AG04449 (cell line): ENCODE results near the gene OLFM1.

Experiments
- CTCF ChIA-PET: fragments of 350-600 bp; formaldehyde crosslinking; extraction: SDS; loops from one replicate; lab custom pipeline; 2021; ENCODE audit warnings: antibody characterized with exemption; lab: Yijun Ruan, JAX
- POLR2A ChIA-PET: fragments of 400-600, 350-600 bp; formaldehyde crosslinking; extraction: SDS; loops from one replicate; lab custom pipeline; 2020; ENCODE audit warnings: antibody characterized with exemption, inconsistent platforms; lab: Yijun Ruan, JAX
- DNase-seq: peaks from one replicate; pipeline ENCODE4 v3.0.0-alpha.2; 2010; ENCODE audit warnings: low read depth, low spot score
- H3K4me3 ChIP-seq: 2 replicates; pipeline ENCODE4 v1.5.1; 2011; ENCODE audit warnings: low read depth, mild to moderate bottlenecking, control low read depth, low read length
- TF ChIP-seq, protein P1 (sequence below): IDR thresholded peaks from one replicate; pipeline ENCODE4 v1.5.1; 2011; ENCODE audit warnings: mild to moderate bottlenecking, moderate library complexity, low read length, control low read depth, inconsistent platforms; ENCODE audit not compliant: insufficient read depth; ENCODE audit errors: missing control alignments

Gene OLFM1

GRCh38 chr9:135130207-135130976 is 42.9 kb downstream of the OLFM1 start:
- DNase-seq: no peak
- POLR2A ChIA-PET: no interaction called here
- CTCF ChIA-PET: no interaction called here
- no peak overlapping the region for H3K4me3 ChIP-seq
- TF ChIP-seq, protein P1, sequence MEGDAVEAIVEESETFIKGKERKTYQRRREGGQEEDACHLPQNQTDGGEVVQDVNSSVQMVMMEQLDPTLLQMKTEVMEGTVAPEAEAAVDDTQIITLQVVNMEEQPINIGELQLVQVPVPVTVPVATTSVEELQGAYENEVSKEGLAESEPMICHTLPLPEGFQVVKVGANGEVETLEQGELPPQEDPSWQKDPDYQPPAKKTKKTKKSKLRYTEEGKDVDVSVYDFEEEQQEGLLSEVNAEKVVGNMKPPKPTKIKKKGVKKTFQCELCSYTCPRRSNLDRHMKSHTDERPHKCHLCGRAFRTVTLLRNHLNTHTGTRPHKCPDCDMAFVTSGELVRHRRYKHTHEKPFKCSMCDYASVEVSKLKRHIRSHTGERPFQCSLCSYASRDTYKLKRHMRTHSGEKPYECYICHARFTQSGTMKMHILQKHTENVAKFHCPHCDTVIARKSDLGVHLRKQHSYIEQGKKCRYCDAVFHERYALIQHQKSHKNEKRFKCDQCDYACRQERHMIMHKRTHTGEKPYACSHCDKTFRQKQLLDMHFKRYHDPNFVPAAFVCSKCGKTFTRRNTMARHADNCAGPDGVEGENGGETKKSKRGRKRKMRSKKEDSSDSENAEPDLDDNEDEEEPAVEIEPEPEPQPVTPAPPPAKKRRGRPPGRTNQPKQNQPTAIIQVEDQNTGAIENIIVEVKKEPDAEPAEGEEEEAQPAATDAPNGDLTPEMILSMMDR: no peak

DNA sequence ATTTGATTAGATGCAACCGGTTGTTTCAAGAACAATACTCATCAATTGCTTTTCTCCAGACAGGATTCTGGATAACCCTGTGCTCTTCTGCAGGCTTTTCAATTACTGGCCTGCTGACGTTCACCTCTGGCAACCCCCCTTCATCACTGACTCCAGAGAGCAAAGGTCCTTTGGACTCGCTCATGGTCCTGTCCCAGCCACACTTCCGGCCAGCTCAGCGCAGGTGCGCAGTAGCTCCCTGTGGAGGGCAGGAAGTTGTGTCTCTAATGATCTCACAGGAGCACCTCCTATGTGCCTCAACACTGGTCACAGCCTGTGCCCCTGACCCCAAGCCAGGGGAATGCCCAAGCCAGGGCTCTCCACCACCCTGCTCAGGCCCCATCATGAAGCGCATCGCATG is 44.0 kb downstream of the OLFM1 start:
- TF ChIP-seq, protein P1: no peak
- H3K4me3 ChIP-seq: no peak overlapping the region
- CTCF ChIA-PET: no interaction called here
- POLR2A ChIA-PET: no interaction called here
- no peak for DNase-seq

- TF ChIP-seq, protein P1: no peak
These were observed 44.5 kb downstream of the OLFM1 start for GRCh38 chr9:135132008-135132407.

GRCh38 chr9:135134268-135135022 is 47.0 kb downstream of the OLFM1 start:
- ChIA-PET POLR2A (no interaction called here), CTCF (no interaction called here)
- DNase-seq: no peak
- TF ChIP-seq, protein P1: no peak
- no peak overlapping the region for H3K4me3 ChIP-seq

More at GRCh38 chr9:135132008-135132407, 44.5 kb downstream of the OLFM1 start:
- H3K4me3 ChIP-seq: no peak overlapping the region
- no peak for DNase-seq
- CTCF ChIA-PET: no interaction called here
- POLR2A ChIA-PET: no interaction called here

DNA sequence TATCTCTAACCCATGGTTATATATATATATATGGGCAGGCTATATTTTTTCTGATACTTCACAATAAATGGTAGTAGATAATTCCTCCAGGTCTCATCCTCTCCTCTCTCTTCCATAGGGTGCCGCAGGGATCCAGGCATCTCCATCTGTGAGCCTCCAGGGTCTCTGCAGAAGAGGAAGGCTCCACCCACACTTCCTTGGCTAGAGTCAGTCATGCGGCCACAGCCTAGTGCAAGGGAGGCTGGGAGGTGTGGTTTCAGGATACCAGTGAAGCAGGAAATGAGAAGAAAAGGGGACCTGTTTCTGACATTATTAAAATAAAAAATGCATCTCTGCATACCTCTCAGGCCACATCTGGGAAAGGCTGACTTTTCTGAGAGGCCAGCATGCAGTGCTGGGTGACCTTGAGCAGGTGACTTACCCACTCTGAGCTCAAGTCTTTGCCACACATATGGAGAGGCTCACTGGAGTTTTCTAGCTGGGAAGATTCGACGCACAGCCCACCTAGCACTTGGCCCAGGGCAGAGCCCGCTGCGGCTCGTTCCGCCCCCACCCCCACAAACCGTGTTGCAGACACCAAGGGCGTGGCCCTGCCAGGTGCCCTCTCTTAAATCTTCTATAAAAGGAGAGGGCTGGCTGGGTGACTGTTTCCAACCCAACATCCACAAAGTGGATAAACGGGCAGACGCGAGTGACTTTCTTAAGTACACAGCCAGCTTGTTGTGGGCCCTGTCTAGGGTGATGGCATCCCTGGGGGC is 47.9 kb downstream of the OLFM1 start:
- no peak overlapping the region for H3K4me3 ChIP-seq
- CTCF ChIA-PET: no interaction called here
- DNase-seq: no peak
- POLR2A ChIA-PET: no interaction called here
- TF ChIP-seq, protein P1: no peak

DNA sequence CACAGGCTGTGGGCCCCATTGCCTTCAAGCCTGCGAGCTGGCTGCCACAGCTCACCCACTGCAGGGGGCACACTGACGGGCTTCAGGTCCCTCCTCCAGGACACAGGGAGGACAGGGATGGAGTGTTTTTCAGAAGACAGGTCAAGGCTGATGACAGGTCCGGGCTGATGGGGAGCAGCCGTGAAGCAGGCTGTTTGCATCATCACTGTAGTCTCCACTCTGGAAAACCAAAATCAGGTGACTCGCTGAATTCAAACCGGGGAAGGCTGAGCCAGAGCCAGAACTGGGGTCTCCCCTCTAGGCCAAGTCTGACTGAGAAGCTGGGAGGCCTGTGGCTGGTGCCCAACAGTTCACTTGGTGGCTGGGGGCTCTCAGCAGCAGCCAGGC is 48.5 kb downstream of the OLFM1 start:
- H3K4me3 ChIP-seq: no peak overlapping the region
- DNase-seq: no peak
- POLR2A ChIA-PET: no interaction called here
- TF ChIP-seq, protein P1: no peak
- CTCF ChIA-PET: no interaction called here
